ENCODE results near the gene KCTD2. TPM values are rescaled to one million over a fixed set of nuclear protein-coding genes. Genes with fewer than 3 reads are reported as not detected.
"Not testable (repeated sequence)": the region's sequence is repeated elsewhere in the genome, so short reads cannot be mapped to it uniquely, and the experiment has no call there.

KCTD2 gene
- total RNA-seq, 1 donor from 2014 or later: 11.6 TPM

DNA sequence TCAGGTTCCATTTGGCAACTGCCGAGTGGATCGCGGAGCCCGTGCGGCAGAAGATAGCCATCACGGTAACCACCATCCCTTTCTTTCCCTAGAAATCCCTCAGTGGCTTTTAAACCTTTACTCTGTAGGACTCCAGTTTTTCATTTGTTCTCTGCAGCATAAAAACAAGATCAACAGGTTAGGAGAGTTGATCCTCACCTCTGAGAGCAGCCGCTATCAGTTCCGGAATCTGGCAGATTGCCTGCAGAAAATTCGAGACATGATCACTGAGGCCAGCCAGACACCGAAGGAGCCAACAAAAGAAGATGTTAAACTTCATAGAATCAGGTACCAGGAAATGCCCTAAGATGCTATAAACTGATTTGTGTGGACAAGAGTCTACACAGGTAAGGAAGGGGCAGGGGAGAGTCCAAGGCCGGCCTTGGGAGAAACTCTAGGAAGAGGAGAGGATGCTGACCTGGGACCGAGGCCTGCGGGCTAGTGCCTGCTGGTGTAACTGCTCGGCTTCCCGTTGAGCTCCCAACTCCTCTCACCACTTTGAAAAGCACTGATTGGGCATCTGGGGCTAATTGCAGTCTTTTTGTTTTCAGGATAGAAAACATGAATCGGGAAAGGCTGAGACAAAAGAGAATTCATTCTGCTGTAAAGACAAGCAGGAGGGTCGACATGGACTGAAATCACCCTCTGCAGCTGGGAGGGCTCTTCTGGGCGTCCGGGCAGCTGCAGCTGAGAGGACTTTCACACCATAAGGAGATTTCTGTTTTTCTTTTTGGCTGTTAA, 26.5 kb upstream of the KCTD2 start:
- no peak for DNase-seq

- no peak for DNase-seq
Observed at GRCh38 chr17:75024686-75025397, 22.2 kb upstream of the KCTD2 start.

DNA sequence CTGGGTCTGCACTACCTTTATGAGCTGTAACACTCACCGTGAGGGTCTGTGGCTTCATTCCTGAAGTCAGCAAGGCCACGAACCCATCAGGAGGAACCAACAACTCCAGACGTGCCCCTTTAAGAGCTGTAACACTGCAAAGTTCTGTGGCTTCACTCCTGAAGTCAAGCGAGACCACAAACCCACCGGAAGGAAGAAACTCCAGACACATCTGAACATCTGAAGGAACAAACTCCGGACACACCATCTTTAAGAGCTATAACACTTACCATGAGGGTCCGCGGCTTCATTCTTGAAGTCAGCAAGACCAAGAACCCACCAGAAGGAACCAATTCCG, 21.7 kb upstream of the KCTD2 start:
- DNase-seq: not testable (repeated sequence)

DNA sequence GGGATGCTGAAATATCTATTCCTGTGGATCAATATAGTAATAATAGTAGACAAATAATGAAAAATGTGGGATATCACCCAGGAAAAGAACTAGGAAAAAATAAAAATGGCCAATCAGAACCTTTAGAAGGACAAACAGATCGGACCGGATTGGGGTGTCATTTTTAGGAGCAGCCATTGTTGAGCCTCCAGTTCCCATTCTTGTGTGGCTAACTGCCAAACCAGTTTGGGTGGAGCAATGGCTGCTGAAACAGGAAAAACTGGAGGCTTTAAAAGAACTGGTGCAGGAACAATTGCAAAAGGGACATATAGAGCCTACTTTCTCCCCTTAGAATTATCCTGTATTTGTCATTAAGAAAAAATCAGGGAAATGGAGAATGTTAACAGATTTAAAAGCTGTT, 20.4 kb upstream of the KCTD2 start:
- not testable (repeated sequence) for DNase-seq

- DNase-seq: no peak
Observed at GRCh38 chr17:75030161-75030560, 16.9 kb upstream of the KCTD2 start.

DNA sequence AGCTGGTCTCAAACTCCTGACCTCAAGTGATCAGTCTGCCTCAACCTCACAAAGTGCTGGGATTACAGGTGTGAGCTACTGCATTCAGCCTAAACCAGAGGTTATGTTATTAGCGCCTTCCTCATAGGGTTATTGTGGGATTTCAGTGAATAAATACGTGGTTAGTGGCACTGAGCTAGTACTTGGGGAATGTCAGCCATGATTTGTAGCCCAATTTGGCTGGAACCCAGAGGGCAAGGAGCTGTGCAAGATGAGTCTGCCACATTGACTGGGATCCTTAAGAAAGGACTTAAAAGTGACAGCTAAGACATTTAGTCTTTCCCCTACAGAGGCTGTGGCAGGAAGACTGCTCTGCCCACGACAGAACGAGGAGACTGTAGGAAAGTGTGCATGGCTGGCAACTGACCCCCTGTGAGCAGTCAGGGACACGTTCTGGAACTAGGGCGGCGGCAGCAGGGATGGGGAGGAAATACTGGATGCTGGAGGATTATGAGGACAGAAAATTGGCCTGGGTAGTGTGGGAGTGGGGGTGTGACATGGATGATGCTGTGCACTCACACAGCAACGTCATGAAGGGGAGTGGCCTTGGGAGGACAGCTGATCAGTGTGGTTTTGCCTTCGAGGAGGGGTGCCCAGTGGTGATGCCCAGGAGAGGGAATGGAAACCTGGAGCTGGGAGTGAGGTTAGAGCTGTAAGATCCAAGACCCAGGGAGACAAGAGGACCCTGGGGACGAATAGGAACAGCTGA, 14.9 kb upstream of the KCTD2 start:
- DNase-seq: peak; percentile 59

- no peak for DNase-seq
Observed at GRCh38 chr17:75032720-75033280, 14.2 kb upstream of the KCTD2 start.

DNA sequence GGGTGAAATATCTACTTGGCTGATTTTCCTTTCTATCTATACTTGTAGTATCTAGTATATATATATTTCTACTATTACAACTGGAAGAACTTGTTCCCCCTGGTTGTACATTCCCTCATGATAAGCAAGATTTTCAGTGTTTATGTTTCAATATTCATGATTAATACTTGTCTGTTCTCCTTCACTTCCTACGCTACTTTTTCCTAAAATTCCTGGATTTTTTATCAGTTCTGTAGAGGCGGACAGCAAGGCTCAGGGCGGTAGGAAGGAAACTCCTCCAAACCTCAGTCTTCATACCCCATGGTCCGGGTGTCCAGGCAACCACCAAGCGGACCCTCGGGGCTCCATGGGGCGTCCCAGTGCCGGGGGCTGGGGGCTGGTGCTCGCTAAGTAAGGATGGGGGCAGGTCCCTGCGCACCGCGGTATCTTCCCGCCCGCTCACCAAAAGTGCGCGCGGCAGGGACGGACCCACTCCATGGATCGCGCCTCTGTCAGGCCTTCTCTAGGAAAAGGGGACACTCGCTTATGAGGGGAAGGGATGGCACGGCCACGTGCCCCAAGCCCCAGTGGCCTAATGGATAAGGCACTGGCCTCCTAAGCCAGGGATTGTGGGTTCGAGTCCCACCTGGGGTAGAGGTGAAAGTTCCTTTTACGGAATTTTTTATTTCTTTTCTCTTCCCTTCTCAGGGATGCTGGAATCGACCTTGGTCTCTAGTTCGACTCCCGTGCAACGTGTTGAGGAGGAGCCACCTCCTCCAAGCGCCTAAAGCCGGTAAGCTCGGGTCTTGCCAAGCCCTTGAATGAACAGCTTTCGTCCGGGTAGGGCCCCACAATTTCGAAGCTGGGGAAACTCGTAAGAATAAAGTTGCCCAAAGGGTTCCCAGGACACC, 13.4 kb upstream of the KCTD2 start:
- peak; percentile 86 for DNase-seq

- DNase-seq: peak; percentile 76
Observed at GRCh38 chr17:75034236-75034908, 12.7 kb upstream of the KCTD2 start.

GRCh38 chr17:75036643-75037268, 10.3 kb upstream of the KCTD2 start:
- DNase-seq: peak; percentile 79

- DNase-seq: no peak
Observed at GRCh38 chr17:75039238-75039637, 7.8 kb upstream of the KCTD2 start.

- DNase-seq: no peak
Observed at GRCh38 chr17:75041656-75042280, 5.3 kb upstream of the KCTD2 start.

- not testable (repeated sequence) for DNase-seq
Observed at GRCh38 chr17:75043789-75044188, 3.2 kb upstream of the KCTD2 start.

DNA sequence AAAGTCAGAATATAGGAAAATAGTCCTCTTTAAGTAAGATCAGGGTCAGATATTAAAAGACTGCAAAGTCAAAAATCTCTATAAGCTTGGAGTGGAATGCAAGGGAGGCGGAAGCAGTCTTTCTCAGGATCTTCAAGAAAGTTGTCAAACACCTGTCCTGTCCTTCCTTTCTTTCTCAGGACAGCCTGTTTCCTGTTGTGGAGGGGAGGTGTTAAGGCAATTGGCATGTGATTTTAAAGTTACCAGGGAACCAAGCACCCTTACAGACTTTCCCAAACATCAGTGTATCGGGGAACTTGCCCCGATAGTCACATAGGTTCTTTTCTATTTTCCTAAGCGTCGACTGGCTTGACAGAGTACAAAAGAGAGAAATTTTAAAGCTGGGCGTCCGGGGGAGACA, 2.3 kb upstream of the KCTD2 start:
- DNase-seq: no peak

GRCh38 chr17:75045946-75046406, 1.0 kb upstream of the KCTD2 start:
- DNase-seq: not testable (repeated sequence)

DNA sequence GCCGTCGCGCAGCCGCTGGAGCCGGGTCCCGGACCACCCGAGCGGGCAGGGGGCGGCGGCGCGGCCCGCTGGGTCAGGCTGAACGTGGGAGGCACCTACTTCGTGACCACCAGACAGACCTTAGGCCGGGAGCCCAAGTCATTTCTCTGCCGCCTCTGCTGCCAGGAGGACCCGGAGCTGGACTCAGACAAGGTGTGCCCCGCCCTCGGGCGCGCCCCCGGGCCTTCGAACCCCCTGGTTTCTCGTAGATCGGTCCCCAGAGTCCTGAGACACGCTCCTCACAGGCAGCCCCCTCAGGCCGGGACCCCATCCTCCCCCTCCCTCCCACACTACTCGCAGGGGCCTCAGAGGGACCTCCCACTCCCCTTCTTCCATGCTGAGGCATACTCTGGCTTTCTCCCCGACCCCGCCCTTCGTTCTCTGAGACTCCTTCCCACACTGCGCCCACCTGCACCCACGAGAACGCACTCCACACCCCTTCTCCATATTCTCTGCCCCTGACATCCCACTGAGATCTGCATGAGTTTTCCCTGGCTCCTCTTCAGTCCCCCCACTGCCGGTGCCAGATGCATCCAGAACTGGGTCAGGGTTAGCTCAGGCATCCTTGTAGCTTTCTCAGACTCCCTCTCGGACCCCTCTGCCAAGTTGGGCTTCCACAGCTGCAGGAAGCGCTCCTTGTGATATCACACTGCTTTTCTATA, 523 bp downstream of the KCTD2 start:
- peak; percentile 36 for DNase-seq

- DNase-seq: no peak
Observed at GRCh38 chr17:75048249-75048878, 1.3 kb downstream of the KCTD2 start.

DNA sequence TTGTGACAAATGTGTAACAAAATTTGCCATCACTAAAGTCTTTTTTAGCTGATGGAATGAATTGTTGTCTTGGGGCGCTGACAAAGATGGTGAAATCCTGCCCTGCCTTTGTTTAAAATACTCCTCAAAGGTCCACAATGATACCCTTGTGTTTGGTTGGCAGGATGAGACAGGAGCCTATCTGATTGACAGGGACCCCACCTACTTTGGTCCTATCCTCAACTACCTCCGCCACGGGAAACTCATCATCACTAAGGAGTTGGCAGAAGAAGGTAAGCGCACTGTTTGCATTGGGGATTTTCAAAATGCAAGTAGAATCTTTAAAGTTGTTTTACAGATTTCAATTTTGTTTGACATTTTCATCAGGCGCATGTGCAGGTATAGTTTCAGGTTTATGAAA, 2.0 kb downstream of the KCTD2 start:
- no peak for DNase-seq

DNA sequence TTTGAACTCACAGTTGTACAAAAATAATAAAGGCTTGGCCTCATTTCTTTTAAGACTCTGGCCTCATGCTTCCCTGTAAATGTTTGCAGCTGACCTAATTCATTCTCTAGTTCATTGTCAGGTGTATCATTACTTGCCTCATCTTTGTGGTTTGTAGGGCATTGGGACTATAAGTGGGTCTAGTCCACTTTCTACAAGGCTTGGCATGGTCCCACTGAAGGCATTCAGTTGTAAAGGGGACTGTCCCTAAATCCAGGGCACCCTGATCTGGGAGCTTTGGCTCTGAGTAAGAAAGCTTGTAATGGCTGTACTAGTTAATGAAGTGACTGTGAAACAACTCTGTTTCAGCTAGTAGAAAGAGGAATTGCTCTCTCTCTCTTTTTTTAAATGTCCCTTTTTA, 2.7 kb downstream of the KCTD2 start:
- DNase-seq: no peak

Data from skin of body (tissue), 2 donors.